Activated CD4-positive, alpha-beta T cell treated with anti-CD3 and anti-CD28 coated beads for 48 hours (primary cell): ENCODE results near the gene FOXR1.

Experiments
- DNase-seq: peaks from one replicate; pipeline ENCODE4 v3.0.0-alpha.2; 2020

FOXR1 gene

GRCh38 chr11:118971646-118972045, at the start of gene FOXR1:
TSS of gene FOXR1 (plus strand) at chr11:118971761. CDS start at chr11:118971932, 171 bp downstream.
- DNase-seq: no peak

GRCh38 chr11:118921929-118922744, 49.4 kb upstream of the FOXR1 start:
- no peak for DNase-seq

- DNase-seq: no peak
Observed at GRCh38 chr11:118922745-118923627, 48.6 kb upstream of the FOXR1 start.

GRCh38 chr11:118923721-118924587, 47.6 kb upstream of the FOXR1 start:
- DNase-seq: no peak

- peak; percentile 75 for DNase-seq
Observed at GRCh38 chr11:118924591-118925585, 46.7 kb upstream of the FOXR1 start.

- no peak for DNase-seq
Observed at GRCh38 chr11:118927554-118928100, 43.9 kb upstream of the FOXR1 start.

- peak; percentile 92 for DNase-seq
Observed at GRCh38 chr11:118928101-118928869, 43.3 kb upstream of the FOXR1 start.

GRCh38 chr11:118928870-118929500, 42.6 kb upstream of the FOXR1 start:
- DNase-seq: peak; percentile 61

- peak; percentile 85 for DNase-seq
Observed at GRCh38 chr11:118929501-118930093, 42.0 kb upstream of the FOXR1 start.

GRCh38 chr11:118930094-118930712, 41.4 kb upstream of the FOXR1 start:
- DNase-seq: peak; percentile 94

- DNase-seq: no peak
Observed at GRCh38 chr11:118931571-118931970, 40.0 kb upstream of the FOXR1 start.

- no peak for DNase-seq
Observed at GRCh38 chr11:118933486-118933885, 38.1 kb upstream of the FOXR1 start.

GRCh38 chr11:118935376-118935775, 36.2 kb upstream of the FOXR1 start:
- no peak for DNase-seq

GRCh38 chr11:118938491-118939403, 32.8 kb upstream of the FOXR1 start:
- no peak for DNase-seq

- no peak for DNase-seq
Observed at GRCh38 chr11:118939404-118939915, 32.1 kb upstream of the FOXR1 start.

- peak; percentile 80 for DNase-seq
Observed at GRCh38 chr11:118939953-118940598, 31.5 kb upstream of the FOXR1 start.

- DNase-seq: no peak
Observed at GRCh38 chr11:118947091-118947490, 24.5 kb upstream of the FOXR1 start.
